COLO668 (cell line): ENCODE data around the gene NKX2-3.
A peak's percentile ranks its signal among the peaks of the same experiment; 100 is the strongest.

Experiments
- DNase-seq: peaks from one replicate; lab custom pipeline; 2025; ENCODE audit not compliant: unreplicated experiment; lab: John Stamatoyannopoulos, UW

Gene NKX2-3

DNA sequence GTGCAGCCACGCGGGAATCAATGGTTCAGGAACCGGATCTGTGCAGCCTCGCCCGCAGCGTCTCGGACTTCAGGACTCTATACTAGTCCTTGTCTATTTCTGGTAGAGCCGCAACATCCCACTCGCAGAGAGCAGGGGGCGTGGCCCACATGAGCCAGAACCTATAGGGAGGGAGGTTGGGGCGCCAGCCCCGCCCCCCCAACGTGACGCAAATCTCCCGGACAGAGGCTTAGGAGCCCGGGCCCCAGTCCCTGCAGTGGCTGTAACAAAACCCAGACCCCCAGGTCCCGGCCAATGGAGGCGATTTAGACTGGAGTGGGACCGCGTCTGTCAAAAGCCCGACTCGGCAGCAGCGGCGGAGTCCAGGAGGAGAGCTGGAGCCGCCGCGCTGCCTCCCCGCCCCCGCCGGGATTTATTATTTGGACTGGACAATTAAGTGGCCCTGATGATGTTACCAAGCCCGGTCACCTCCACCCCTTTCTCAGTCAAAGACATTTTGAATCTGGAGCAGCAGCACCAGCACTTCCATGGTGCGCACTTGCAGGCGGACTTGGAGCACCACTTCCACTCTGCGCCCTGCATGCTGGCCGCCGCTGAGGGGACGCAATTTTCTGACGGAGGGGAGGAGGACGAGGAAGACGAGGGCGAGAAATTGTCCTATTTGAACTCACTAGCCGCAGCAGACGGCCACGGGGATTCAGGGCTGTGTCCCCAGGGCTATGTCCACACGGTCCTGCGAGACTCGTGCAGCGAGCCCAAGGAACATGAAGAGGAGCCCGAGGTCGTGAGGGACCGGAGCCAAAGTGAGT is at the start of gene NKX2-3:
Gene NKX2-3 (plus strand): TSS at position 256 of the 809 bp plus-strand sequence. CDS start 190 bp downstream, at position 446.
- peak; percentile 60 for DNase-seq

DNA sequence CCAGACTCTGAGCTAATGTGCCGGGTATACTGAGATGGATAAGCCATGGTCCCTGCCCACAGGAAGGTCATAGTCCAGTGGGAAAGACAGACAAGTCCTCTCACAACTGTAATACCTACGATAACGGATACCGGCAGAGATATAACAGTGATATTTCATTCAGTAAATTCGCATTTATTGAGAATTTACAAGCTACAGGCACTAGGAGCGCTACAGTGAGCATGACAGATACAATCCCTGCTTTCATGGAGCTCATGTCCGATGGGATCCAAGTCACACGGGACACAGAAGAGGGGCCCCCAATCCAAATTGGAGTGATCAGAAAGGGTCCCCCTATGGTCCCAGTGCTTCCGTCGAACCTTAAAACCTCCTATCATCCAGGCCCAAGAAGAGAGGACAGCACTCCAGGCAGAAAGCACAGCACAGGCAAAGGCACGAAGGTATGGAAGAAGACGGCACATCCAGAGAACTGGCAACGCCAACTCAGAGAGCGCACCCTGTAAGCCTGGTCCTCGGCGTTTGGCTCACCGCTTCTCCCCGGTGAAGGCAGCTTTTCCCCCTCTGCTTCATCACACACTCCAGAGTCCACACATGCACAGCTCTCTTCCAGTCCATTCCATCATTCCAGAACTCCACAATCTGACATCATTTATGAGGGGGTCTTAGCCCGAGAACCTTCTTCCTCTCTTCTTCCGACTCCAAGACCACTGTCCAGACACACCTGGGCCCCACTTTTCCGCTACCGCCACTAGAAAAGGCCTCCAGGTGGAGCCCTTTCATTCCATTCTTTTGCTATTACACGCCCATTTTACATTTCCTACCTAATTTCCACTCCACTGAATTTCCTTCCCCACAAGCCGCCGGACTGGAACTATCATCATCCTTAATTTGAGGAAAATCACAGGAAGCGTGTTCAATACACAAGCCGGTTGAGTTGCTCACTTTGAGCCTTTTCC is 47.8 kb upstream of the NKX2-3 start:
- peak; percentile 3 for DNase-seq

DNA sequence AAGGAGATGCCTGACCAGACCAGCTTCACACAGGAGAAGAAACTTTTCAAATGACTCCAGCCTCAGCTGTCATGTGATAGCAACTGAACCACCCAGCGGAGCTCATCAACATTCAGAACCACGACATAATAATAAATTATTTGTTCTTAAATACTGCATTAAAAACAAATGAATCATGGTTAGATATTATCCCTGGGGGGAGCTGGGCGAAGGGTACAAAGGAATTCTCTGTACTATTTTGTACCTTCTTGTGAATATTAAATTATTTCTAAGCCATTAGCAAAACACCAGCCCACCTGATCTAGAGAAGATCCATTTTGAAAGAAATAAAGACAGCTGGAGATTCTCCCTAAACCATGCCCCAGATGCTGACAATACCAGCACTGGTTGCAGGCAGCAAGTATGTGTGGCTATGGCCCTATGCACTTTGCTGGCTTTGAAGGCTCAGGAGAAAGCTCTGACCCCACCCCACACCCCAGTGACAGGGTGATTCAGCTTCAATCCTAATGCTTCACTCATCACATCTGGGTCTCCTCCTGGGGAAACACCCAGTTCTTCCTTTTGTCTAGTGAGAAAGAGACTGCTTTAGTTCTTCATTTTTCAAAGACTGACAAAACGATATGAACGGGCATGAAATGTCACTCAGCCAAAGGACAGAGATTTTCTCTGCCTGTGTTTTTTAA is 45.5 kb upstream of the NKX2-3 start:
- no peak for DNase-seq

DNA sequence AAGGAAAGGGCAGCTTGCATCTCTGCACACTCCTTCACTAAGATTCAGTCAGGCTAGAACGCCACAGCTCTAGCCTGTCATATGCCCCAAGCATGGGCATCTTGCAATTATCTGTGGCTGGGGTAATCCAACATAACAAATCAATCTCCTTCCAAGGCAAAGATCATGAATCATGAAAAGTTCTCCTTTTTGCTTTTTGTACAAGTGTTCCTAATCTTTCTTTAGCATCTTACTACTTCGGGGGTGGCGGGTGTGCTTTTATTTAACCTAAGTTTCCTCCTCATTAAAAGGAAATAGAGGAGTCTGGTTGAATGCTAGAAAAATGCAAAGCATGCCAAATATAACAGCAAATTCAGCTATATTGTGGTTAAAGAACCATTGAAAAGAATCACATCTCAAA is 43.5 kb upstream of the NKX2-3 start:
- no peak for DNase-seq

DNA sequence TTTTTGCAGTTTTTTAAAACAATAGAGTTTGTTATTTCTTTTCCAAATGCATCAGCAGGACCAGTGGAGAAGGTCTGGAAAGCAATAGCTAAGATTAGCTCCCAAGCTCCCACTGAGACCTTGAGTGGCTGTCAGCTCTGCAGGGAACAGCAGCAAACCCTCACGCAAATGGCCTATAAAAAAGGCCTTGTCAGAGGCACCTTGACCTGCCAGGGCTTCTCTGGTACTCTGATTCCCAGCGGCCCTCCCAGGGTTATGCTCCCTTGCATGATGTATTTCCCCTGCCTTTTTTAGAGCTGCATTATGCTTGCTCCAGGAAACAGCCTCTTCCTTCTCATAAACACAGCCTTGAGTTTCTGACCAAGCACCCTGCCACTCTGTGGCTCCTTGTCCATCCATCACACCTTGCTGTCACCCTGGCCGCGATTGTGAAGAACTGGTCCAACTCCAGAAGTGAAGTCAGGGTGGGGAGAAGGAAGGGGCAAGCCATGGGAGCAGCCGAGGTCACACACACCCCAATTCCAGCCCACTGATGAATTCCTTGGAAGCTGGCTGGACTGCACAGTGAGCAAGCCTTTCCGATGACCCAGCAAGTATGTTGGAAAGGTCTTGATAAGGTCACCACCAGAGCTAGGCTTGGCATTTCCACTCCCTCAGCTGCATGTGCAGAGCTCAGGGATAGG is 35.3 kb upstream of the NKX2-3 start:
- no peak for DNase-seq

DNA sequence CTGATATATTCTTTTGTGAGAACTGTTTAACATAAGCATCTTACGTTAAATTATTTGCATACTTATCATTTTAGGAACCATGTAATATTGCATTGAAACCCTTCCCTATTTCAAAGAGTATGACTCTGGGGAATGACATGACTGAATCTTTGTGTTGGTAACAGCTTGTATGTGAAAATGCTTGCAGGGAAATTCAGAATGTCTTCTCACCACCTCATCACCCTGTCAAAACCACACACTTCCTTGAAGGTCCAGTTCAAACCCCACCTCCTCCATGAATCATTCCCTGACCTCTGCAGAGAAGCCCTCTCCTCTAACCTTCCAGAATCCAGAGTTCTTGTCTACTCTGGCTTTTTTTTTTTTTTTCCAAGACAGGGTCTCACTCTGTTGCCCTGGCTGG is 26.3 kb upstream of the NKX2-3 start:
- no peak for DNase-seq

DNA sequence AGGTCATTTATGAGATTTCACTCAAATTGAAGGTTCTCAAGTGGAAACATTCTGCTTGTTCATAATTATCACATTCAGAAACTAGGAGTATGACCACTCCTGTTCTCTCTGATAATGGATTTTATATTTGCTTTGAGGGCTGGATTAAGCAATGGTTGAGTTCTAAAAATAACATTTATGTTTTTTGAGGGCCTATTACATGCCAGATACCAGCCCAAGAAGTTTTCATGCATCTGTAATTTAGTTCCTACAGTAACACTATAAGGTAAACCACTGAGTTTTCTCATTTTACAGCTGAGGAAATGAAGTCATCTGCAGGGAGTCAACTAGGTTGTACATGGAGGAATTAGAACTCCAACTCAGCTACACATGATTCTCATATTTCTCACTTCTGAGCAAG is 25.5 kb upstream of the NKX2-3 start:
- no peak for DNase-seq

DNA sequence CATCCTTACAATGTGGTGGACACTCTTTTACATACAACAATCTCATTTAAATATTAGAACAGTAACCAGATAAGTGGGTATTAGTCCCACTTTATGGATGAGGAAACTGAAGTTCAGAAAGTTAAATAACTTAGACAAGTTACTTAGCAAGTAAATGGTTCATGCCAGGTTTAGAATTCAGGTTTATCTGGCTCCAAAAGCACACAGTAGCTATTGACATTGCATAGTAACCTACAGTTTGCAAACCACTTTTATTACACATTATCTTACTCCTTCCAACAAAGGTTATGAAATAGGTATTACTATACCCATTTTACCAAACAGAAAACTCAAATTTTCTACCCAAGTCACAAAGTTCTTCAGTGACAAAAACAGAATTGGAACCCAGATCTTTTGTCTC is 19.7 kb upstream of the NKX2-3 start:
- no peak for DNase-seq

DNA sequence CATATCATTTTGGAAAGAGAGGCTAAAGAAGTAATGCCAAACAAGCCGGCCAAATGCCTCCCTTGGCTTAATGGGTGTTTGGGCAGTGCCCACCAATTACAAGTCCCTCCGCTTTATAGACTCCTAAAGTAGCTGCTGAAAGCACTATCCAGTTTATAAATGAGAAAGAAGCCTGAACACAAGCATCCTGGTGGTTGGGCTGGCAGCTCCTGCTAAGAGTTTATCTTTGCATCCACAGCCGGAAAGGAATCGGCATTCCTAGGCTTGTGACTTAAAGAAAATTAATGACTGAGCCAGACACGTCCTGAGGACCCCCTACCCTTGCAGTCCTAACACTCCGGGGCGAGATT is 13.1 kb upstream of the NKX2-3 start:
- DNase-seq, result no peak

DNA sequence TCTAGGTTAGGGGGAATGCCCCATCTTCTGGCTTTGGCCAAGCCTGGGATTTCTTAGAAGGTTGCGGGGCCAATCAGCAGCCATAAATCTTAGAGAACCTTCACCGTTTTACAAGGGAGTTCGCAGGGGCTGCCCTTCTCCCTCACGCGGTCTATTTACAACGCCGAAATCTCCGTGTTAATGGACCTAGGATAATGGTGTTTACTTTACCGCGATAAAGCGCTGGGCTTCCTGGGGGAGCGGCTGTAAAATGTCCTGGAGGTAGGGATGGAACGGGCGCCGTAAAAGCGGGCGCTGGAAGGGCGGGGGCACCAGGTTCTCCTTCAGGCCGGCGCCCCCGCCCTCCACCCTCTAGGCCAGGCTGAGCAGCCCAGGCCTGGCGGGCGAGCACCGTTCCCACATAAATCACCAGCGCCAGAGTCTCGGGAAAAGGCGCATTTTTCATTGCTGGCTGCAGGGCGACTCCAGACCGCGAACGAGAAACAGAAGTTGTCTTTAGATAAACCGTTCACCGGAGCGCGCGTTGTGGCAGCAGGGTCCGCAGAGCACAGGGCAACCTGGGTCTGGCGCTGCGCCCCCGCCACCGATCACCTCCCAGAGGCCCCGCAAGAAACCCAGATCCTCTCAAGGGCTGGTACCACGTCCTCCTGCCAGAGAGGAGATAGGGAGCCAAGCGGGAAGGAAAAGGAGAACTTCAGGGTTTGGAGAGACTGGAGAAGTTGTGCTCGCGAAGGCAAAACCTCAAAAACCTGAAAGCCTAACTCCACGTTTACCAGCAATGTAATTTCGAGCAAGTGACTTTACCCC is 12.5 kb upstream of the NKX2-3 start:
- peak; percentile 5 for DNase-seq

DNA sequence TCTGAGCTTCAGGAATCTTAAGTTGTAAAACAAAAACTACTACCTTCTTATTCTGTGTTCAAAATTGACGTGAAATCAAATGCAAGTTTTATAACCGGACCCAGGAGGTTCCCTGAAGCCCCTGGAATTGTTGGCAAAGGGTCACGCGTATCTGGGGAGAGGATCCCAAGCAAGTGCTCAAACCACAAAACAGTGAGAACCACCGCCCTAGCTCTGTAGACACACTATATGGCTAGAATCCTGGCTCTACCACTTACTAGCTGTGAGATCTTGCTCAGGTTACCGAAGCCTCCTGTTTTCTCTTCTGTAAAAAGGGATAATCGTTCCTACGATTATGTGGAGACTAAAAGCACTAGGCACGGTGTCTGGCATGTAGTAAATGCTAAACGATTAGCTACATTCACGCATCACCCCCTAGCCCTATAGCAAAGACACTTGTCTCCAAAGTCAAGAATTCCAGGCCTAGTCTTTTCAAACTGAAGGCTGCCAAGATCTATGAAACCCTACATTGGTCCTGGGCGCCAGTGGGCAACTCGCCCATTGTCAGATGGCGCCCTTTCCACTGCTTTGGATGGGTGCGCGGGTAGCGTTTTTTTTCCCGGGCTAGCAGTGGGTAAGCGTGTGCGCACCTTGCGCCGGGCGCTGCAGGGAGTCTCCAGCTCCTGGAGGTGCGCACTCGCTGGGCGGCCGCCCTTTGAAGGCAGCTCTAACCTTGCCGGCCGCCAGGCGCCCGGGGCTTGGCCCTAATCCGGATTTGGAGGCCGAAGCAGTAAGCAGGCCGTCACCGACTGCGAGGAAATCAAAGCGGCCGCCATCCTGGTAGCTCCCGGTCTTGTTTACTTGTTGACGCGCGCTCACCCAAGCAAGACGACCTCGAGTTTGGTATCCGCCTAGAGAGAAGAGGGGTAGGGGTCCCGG is 11.6 kb upstream of the NKX2-3 start:
- DNase-seq, result peak; percentile 29

DNA sequence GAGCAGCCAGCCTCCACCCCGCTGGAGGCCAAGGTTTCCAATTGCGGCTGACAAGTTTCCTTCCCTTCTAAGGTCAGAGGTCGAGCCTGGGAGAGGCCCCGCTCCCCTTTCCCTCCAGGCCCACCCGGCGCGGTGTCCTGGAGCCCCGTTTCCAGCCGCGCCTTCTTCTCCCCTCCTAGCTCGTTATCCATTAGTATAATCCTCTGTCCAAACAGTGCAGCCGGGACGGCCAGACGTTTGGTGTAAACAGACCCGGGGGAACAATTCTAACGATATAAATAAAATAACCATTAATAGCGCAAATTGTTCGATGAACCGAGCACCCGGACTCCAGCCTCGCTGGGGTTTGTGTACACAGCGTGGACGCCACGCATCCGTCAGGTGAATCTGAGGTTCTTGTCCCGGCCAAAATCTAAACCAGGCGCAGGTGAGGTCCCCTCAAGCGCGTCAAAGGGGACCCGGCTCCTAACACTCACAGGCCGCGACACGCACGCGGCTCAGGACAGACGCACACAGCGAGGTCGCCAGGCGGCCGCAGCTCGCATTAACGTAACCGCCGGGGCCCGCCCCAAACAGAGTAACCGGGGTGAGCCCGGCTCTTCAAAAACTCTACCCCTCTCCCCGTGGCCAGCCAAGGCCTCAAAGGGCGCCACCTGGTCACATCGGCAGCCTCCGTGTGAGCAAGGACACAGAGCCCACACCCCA is 10.8 kb upstream of the NKX2-3 start:
- peak; percentile 15 for DNase-seq

DNA sequence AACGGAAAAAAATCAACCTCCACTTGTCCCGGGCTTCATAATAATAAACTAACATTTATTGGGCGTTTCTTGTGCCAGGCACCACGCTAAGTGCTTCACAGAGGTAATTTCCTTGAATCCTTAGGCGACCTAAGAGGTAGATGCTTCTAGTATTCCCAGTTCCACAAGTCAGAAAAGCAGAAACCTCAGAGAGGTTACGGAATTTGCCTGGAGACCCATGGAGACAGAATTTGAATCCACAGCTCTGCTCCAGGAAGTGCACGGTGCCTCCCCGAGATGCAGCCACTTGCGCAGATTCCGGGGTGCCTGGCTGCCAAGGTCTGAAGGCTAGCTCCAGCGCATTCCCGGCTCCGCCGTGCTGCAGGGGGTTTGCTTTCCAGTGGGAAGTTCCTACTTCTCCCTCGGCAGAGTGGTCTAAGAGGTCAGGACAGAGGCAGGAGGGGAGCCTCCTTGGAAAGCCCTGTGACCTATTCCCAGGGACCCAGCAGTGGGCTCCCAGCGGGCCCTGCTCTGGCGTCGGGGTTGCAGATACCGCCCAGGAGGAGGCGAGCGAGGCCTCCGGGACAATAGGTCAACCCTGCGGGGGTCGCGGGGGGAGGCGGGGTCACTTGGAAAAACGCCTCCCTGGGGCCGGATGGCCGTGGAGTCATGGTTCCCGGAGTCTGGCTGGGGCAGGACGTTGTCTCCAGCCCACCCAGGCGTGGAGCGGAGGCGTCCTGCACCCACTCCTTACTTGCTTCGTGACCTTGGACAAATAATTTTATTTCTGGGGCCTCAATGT is 10.1 kb upstream of the NKX2-3 start:
- no peak for DNase-seq

DNA sequence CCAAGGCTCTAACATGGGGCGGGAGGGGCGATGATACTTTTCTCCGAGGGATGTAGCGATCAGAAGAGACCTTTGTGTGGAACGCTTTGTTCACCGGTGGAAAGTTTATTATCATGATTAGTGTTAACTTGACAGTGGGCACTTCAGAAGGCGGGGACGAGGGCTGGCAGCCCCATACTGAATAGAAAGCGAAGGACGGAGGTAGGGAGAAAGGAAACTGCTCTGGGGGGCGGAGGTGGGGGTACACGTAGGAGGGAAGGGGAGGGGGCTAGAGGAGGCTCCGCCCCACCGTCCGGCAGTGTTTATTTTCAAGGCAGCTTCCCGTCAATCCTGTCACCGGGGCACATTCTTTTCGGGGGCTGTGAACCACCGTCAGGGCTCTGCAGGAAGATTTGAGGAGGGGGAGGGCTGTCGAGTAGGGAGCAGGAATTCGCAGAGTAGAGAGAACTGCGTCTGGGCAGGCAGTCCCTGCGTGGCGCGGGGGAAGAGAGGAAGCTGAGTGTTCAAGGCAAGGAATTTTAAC is 9.4 kb upstream of the NKX2-3 start:
- no peak for DNase-seq

DNA sequence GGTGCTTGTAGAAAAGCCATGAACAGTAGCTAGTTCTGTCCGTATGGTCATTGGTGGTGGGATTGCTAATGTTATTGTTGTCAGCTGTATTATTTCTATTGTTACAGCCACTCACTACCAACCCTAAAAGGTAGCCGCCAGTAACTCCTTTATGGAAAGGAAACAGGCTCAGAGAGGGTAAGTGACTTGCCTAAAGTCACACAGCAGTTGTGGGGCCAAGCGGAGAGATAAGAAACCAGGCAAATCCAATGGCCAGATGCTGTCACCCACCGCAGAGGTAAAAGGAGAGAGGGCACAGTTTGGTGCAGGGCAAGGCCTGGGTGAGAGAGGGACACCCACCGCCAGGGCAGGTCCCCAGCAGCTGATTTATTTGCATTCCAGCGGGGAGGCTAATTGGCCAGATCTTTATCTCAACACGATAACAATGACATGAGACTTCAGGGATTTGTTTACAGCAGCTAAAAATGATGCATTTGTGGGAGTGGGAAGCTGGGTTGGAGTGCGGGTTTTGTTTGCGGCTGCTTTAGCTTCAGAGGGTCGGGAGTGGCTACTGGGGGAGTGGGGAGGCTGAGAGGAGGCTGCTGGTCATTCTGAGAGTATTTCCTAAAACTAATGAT is 8.6 kb upstream of the NKX2-3 start:
- DNase-seq, result no peak

DNA sequence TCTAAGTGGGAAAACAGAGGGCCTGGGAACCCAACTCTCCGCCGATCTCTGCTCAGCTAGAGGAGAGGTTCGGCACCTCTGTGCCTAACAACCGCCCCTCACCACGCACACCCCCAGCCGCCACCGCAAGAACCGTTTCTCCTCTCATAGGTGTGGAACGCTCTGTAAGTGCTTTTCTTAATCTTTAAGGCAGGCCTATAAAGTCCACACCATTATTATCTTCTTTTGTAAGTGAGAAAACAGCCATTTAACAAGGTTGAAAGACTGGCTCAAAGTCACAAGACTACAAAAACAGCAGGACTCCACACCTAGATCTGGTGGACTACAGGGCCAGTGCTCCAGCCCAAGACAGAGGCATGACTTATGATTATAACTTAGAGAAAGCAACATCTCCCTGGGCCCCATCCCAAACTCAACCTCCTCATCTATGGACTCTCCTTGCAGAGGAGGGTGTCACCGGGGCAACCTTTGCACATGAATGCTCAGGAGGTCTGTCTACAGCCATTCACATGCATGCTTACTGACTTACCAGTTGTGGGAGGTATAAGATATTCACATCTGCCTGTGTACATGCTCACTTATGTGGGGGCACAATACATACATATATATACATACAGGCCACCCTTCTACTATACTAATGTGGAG is 7.9 kb upstream of the NKX2-3 start:
- DNase-seq, result no peak

DNA sequence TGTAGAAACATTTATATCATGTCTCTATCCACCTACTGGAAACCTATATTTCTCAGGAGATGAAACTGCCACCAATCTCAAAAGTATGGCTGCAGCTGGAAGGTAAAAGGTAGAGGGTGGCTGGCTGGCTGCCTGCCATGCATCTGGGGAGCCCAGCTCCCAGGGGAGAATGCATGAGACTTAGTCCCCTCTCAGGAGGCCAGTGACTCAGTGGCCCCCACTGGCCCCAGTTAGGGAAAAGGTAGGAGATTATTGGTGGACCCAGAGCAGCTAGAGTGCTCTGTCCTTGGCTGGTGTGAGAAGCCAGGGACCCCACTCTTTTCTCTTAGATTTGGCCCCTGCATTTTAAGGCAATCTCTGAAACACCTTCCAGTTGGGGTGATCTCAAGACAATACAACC is 6.8 kb upstream of the NKX2-3 start:
- no peak for DNase-seq
